Kidney epithelial cell (primary cell): ENCODE results near the gene KASH5. TPM values are rescaled to one million over a fixed set of nuclear protein-coding genes. Genes with fewer than 3 reads are reported as not detected.

Experiments
- DNase-seq: peaks from one replicate; pipeline ENCODE4 v3.0.0-alpha.2; 2010; ENCODE audit warnings: low read depth
- H3K27me3 ChIP-seq: 2 replicates; pipeline ENCODE4 v1.6.0; 2011; ENCODE audit warnings: low read length; ENCODE audit not compliant: control insufficient read depth, insufficient read depth
- H3K36me3 ChIP-seq: 2 replicates; pipeline ENCODE4 v1.5.1; 2011; ENCODE audit warnings: low read length; ENCODE audit not compliant: control insufficient read depth, insufficient read depth
- H3K4me3 ChIP-seq: 2 replicates; pipeline ENCODE4 v1.5.1; 2011; ENCODE audit warnings: low read depth, mild to moderate bottlenecking, control low read depth, low read length
- CTCF ChIP-seq: IDR thresholded peaks from 2 replicates; pipeline ENCODE4 v1.5.1; 2011; ENCODE audit warnings: mild to moderate bottlenecking, moderate library complexity, low read length, control low read depth, inconsistent platforms; ENCODE audit not compliant: insufficient read depth, poor library complexity, severe bottlenecking
- total RNA-seq: library from RNA; depleted of rRNA; stranded (reverse); fragments of >200 nt; gene quantifications from 2 replicates; pipeline ENCODE4 v1.2.3, GENCODE V29; 2015

KASH5 gene
- total RNA-seq, 1 donor from 2014 or later: not detected

- no peak overlapping the region for H3K4me3 ChIP-seq
- peaks cover 99% of the 10 kb centered on the region for H3K27me3 ChIP-seq
- TF ChIP-seq CTCF: no peak
- no peaks in the 10 kb centered on the region for H3K36me3 ChIP-seq
- no peak for DNase-seq
Measured at GRCh38 chr19:49430172-49430677, 42.2 kb downstream of the KASH5 start.

GRCh38 chr19:49430678-49431329 lies 42.8 kb downstream of the KASH5 start:
- Histone ChIP-seq H3K4me3 (no peak overlapping the region), H3K27me3 (peaks cover 99% of the 10 kb centered on the region), H3K36me3 (no peaks in the 10 kb centered on the region)
- no peak for TF ChIP-seq CTCF
- no peak for DNase-seq

GRCh38 chr19:49431330-49431749 lies 43.3 kb downstream of the KASH5 start:
- peaks cover 99% of the 10 kb centered on the region for H3K27me3 ChIP-seq
- no peaks in the 10 kb centered on the region for H3K36me3 ChIP-seq
- DNase-seq: no peak
- H3K4me3 ChIP-seq: no peak overlapping the region
- TF ChIP-seq CTCF: no peak

- no peak for DNase-seq
- no peaks in the 10 kb centered on the region for H3K36me3 ChIP-seq
- no peak for TF ChIP-seq CTCF
- H3K27me3 ChIP-seq: peaks cover 99% of the 10 kb centered on the region
- no peak overlapping the region for H3K4me3 ChIP-seq
Measured at GRCh38 chr19:49432141-49433073, 44.4 kb downstream of the KASH5 start.

- H3K4me3 ChIP-seq: no peak overlapping the region
- H3K36me3 ChIP-seq: no peaks in the 10 kb centered on the region
- DNase-seq: no peak
- peaks cover 99% of the 10 kb centered on the region for H3K27me3 ChIP-seq
- TF ChIP-seq CTCF: no peak
Measured at GRCh38 chr19:49433240-49433901, 45.3 kb downstream of the KASH5 start.
